GM03348 (cell line): ENCODE results near the gene WFS1.

Experiments used
- DNase-seq: peaks from one replicate; pipeline ENCODE4 v3.0.0; 2012; ENCODE audit warnings: low spot score

Gene WFS1

GRCh38 chr4:6262176-6262575 is 7.5 kb upstream of the WFS1 start:
- DNase-seq, result no peak

DNA sequence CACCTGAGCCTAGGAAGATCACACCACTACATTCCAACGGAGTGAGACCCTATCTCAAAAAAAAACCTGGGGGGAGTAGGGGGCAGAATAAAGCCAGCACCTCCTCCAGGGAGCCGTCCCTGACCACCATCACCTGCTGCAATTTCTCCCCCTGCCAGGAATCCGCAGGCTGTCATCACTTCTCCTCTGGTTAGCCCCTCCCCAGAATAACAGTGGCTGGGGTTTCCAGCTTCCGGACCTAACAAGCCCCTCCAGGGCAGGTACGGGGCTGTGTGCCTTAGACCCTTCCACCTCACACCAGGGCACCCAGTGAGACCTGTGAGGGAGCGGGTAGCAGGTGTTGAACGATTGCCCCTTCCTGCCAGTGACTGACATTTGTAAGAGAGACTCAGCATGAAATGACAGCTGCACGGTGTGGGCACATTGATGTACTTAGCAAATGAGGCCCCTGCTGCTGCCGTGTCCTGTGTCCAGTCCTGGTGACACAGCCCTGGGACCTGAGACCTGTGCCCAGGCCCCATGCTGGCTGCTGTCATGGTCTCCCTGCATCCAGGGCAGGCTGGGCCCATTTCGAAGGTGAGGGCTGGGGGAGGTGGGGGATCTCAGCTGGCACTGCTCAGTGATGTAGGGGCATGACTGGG is 6.7 kb upstream of the WFS1 start:
- DNase-seq, result no peak

DNA sequence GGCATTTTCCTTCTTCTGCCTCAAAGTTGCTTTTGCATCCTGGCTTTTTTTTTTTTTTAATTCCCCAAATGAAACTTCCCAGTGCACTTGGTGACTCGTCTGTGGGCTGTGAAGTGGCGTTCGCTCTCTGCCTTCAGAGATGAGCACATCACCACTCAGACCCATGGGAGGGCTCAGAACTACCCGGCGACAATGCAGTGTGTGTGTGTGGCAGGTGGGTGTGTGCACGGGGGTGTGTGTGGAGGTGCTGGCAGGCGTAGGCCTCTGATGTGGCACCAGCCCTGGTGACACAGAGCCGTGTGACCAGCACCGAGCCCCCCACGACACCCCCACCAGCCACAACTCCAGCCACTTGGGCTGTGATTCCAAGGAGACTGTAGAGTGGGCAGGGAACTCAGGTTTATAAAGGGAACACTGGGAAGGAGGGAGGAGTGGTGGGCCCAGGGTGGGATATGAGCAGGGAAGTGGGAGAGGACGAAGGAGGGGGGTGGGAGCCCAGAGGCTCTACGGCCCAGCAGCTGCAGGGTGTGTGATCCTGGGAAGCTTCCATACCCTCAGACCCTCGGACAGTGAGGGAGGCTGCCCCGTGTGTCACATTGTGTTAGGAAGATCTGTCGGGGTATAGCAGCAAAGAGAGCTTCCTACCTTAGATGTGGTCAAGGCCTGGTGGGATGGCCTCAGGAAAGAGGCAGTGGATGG is 6.0 kb upstream of the WFS1 start:
- DNase-seq, result no peak

DNA sequence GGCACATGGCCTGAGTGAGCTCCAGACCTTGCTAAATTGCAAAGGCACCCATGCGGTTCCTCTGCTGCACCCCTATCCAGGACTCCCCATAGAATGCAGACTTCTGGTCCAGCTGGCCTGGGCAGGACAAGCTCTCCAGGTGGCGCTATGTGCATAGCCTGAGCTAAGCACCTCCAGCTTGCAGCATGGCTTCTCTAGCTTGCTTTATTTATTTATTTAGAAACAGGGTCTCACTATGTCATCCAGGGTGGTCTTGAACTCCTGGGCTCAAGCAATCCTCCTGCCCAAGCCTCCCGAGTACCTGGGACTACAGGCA is 5.5 kb upstream of the WFS1 start:
- peak; percentile 52 for DNase-seq

GRCh38 chr4:6265546-6265945 is 4.1 kb upstream of the WFS1 start:
- no peak for DNase-seq

- no peak for DNase-seq
These were observed 2.1 kb upstream of the WFS1 start for GRCh38 chr4:6267573-6267972.

GRCh38 chr4:6268650-6269615 is 717 bp upstream of the WFS1 start:
- DNase-seq, result no peak

GRCh38 chr4:6270636-6271121 is 1.0 kb downstream of the WFS1 start:
- DNase-seq, result peak; percentile 68

GRCh38 chr4:6271206-6271605 is 1.6 kb downstream of the WFS1 start:
- DNase-seq, result no peak

DNA sequence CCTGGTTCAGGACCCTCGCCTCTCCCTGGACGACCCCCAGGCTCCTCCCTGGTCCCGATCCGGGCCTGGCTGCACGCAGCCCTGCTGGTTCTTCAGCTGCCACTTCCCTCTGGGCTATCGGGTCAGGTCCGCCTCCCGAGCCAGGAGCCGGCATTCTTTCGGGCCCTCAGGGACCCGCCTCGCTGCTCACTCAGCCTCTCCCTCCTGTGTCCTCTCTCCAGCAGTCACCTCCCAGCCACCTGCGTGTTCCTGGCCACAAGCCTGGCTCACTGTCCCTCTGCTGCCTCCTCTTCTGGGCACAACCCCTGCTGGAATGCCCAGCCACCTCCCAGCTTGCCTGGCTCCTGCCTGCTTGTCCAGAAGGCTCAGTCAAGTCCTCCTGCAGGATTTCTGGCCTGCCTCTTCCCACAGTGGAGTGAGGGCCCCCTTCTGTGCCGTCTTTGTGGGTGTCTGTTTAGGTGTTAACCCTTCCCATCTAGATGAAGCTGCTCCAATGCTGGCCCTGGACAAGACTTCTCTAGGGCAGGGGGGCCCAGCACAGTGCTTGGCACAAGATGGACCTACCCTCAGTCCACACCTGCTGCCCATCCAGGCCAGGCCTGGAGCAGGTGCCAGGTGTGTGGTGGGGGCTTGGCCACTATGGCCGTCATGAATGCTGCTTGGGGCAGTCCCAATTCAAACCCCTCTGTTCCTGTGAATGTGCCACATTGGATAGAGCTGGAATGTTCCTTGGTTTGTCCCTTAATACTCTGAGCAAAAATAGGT is 2.2 kb downstream of the WFS1 start:
- DNase-seq, result no peak

- DNase-seq, result peak; percentile 80
These were observed 3.4 kb downstream of the WFS1 start for GRCh38 chr4:6272863-6273660.

- DNase-seq, result no peak
These were observed 4.0 kb downstream of the WFS1 start for GRCh38 chr4:6273661-6273990.

GRCh38 chr4:6275351-6275750 is 5.7 kb downstream of the WFS1 start:
- DNase-seq, result no peak

DNA sequence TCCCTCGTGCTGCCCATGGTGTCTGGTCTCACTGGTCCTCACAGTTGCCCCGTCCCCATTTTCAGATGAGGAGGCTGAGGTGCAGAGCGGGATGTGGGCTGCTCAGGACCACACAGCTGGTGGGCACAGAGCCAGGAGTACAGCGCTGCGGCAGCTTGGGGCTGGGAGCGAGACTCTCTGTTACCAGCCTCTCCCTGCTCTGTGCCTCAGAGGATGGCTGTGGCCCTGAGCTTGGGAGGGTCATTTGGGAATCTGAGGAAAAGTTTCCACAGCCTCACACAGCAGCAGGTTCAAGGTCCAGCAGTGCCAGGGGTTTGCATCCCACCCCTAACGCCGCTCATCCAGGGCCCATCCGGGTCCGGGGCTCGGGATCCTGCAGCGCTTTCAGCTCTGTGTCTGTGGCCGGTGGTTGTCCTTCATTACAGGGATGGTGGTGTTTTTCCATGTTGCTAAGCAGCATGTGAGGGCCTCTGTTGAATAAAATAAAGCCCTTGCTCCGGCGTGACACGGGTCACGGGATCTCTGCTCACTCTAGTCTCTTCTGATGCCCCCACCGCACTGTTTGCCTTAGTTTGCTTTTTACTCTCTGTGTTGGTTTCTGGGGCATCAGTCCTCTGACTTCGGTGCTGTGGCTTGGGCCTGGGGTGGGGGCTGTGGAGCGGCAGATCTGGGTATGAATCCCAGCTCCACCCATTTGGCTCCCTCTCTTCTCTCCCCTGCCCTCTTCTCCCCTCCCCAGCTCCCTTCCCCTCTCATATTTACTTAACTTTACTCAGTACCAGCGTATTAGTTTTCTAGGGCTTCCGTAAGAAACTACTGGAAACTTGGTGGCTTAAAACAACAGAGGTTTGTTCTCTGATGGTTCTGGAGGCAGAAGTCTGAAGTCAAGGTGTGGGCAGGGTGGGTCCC is 6.5 kb downstream of the WFS1 start:
- no peak for DNase-seq

DNA sequence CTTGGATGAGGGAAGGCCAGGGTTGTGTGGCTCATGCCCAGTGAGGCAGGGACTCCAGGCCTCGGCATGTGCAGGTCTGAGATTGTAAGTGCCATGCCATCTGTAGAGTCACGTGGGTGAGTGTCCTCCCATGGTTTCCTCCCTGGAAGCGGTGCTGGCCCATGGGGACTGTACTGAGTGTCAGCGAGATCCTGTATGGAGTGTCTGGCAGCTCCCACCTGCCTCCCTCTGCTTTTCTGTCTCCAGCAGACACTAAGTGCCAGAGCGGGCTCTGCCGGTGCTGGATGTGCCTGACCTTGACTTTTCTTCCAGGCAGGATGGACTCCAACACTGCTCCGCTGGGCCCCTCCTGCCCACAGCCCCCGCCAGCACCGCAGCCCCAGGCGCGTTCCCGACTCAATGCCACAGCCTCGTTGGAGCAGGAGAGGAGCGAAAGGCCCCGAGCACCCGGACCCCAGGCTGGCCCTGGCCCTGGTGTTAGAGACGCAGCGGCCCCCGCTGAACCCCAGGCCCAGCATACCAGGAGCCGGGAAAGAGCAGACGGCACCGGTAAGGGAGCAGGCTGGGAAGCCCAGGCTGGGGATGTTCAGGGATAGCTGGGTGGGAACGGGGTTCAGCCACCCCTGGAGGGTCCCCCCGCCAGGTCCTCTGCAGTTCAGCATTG is 7.6 kb downstream of the WFS1 start:
- DNase-seq, result no peak

- no peak for DNase-seq
These were observed 8.5 kb downstream of the WFS1 start for GRCh38 chr4:6277935-6278800.

- no peak for DNase-seq
These were observed 9.1 kb downstream of the WFS1 start for GRCh38 chr4:6278801-6279197.

DNA sequence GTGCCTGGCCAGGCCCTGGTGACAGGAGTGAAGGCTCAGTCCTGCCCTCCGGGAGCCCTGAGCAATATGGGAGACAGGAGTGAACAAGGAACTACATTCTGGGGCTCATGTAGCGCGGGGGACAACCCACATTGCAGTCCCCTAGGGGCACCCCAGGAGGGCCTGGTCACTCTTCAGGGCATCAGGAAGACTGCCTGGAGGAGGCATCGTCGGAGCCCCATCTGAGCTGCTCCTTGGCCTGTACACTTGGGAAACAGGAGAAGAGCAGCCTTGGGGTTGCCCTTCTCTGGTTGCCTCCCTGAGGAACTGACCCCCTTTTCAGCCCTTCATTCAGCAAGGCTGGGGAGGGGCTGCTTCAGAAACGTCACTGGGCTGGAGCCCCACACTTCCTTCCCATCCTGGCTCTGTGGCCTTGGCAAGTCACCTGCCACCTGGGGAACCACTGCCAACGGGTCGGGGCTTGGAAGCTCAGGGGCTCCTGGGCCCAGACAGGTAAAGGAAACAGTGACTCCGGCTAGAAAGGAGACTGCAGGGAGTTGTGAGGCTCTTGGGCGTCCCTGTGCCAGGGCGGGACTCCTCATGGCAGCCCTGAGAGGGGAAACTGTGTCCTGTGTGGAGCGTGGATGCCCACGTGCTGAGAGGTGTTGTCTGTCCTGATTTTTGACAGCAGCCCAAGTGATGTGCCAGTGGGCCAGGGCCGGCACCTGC is 10.1 kb downstream of the WFS1 start:
- no peak for DNase-seq
